MM.1S (cell line): ENCODE results near the gene NT5C1A.

Experiments used
- DNase-seq: peaks from one replicate; pipeline ENCODE4 v3.0.0-alpha.2; 2015
- H2AFZ ChIP-seq: fragments of 300-600 bp; sonication (generic); 2 replicates; pipeline ENCODE4 v1.6.0; 2016; ENCODE audit warnings: antibody characterized with exemption, low read length
- H3F3A ChIP-seq: fragments of 300-600 bp; sonication (generic); 2 replicates; pipeline ENCODE4 v1.6.1; 2016; ENCODE audit warnings: mild to moderate bottlenecking, antibody characterized with exemption, low read length, moderate library complexity, mixed read lengths; ENCODE audit not compliant: insufficient read depth
- H3K27ac ChIP-seq: fragments of 300-600 bp; sonication (generic); 2 replicates; pipeline ENCODE4 v1.5.1; 2016; ENCODE audit warnings: mild to moderate bottlenecking, low read length
- H3K27me3 ChIP-seq: fragments of 300-600 bp; sonication (generic); replicated peaks from 2 replicates; pipeline ENCODE4 v1.6.0; 2016; ENCODE audit warnings: low read length; ENCODE audit not compliant: insufficient read depth
- H3K36me3 ChIP-seq: fragments of 300-600 bp; sonication (generic); replicated peaks from 2 replicates; pipeline ENCODE4 v1.6.1; 2016; ENCODE audit warnings: mild to moderate bottlenecking, low read length, mixed read lengths; ENCODE audit not compliant: insufficient read depth
- H3K4me1 ChIP-seq: fragments of 300-600 bp; sonication (generic); 2 replicates; pipeline ENCODE4 v1.6.1; 2016; ENCODE audit warnings: low read length, mixed read lengths
- H3K4me2 ChIP-seq: fragments of 300-600 bp; sonication (generic); 2 replicates; pipeline ENCODE4 v1.6.0; 2016; ENCODE audit warnings: low read depth, low read length
- H3K4me3 ChIP-seq: fragments of 300-600 bp; sonication (generic); 2 replicates; pipeline ENCODE4 v1.5.1; 2016; ENCODE audit warnings: low read length, mixed read lengths
- H3K79me2 ChIP-seq: fragments of 300-600 bp; sonication (generic); 2 replicates; pipeline ENCODE4 v1.6.1; 2016; ENCODE audit warnings: mixed run types, low read length, mixed read lengths
- H3K9ac ChIP-seq: fragments of 300-600 bp; sonication (generic); 2 replicates; pipeline ENCODE4 v1.6.1; 2016; ENCODE audit warnings: low read length, mixed read lengths
- H3K9me2 ChIP-seq: fragments of 300-600 bp; sonication (generic); replicated peaks from 2 replicates; pipeline ENCODE4 v1.6.1; 2016; ENCODE audit warnings: mild to moderate bottlenecking, low read length, mixed read lengths; ENCODE audit not compliant: insufficient read depth
- H3K9me3 ChIP-seq: fragments of 300-600 bp; sonication (generic); replicated peaks from 2 replicates; pipeline ENCODE4 v1.6.1; 2016; ENCODE audit warnings: mild to moderate bottlenecking, low read length, mixed read lengths; ENCODE audit not compliant: insufficient read depth
- H4K20me1 ChIP-seq: fragments of 300-600 bp; sonication (generic); 2 replicates; pipeline ENCODE4 v1.6.1; 2016; ENCODE audit warnings: mild to moderate bottlenecking, low read length, moderate library complexity, mixed read lengths; ENCODE audit not compliant: insufficient read depth
- CTCF ChIP-seq: fragments of 300-600 bp; sonication (generic); IDR thresholded peaks from 2 replicates; pipeline ENCODE4 v1.5.1; 2016; ENCODE audit warnings: antibody characterized with exemption, low read length, mixed read lengths
- EZH2 ChIP-seq: fragments of 300-600 bp; sonication (generic); optimal IDR thresholded peaks from 2 replicates; pipeline ENCODE3; 2017; ENCODE audit warnings: low read depth, mild to moderate bottlenecking, antibody characterized with exemption, low read length, mixed read lengths
- EZH2phosphoT487 ChIP-seq: fragments of 300-600 bp; sonication (generic); IDR thresholded peaks from 2 replicates; pipeline ENCODE4 v1.6.1; 2018; ENCODE audit warnings: antibody characterized with exemption, low read length

NT5C1A gene

GRCh38 chr1:39691383-39692151 is 19.7 kb upstream of the NT5C1A start, which contains the start of gene HPCAL4:
HPCAL4 (minus strand) TSS chr1:39691433; CDS start chr1:39684603, 6,830 bp downstream.
- H2AFZ ChIP-seq, result peak within 1 kb of the TSS; percentile 87
- H3K9ac ChIP-seq, result peak within 1 kb of the TSS; percentile 42; the same call in 1 of the 2 replicates
- no peaks in the 10 kb centered on the region for H3K27me3 ChIP-seq
- H3K36me3 ChIP-seq, result no peaks in the 10 kb centered on the region
- H3K4me1 ChIP-seq, result peaks cover 19% of the 10 kb centered on the region
- peak within 1 kb of the TSS; percentile 55 for H3K4me3 ChIP-seq
- no peaks in the 10 kb centered on the region for H3F3A ChIP-seq
- no peaks in the 10 kb centered on the region for H3K9me2 ChIP-seq
- H4K20me1 ChIP-seq, result no peaks in the 10 kb centered on the region
- H3K27ac ChIP-seq, result no peak within 1 kb of the TSS
- peak within 1 kb of the TSS; percentile 97 for H3K4me2 ChIP-seq
- DNase-seq, result peak; percentile 96
- no peaks in the 10 kb centered on the region for H3K79me2 ChIP-seq
- no peaks in the 10 kb centered on the region for H3K9me3 ChIP-seq
- no peak for TF ChIP-seq EZH2phosphoT487

GRCh38 chr1:39690794-39691382 is 19.0 kb upstream of the NT5C1A start:
- H3K79me2 ChIP-seq, result no peaks in the 10 kb centered on the region
- peak overlapping the region; percentile 55 for H3K4me3 ChIP-seq
- H3K9me2 ChIP-seq, result no peaks in the 10 kb centered on the region
- H3K27ac ChIP-seq, result no peak overlapping the region
- no peaks in the 10 kb centered on the region for H3K27me3 ChIP-seq
- TF ChIP-seq EZH2phosphoT487 (no peak), EZH2 (no peak), CTCF (no peak)
- no peaks in the 10 kb centered on the region for H4K20me1 ChIP-seq
- H3K9me3 ChIP-seq, result no peaks in the 10 kb centered on the region
- DNase-seq, result no peak
- H3F3A ChIP-seq, result no peaks in the 10 kb centered on the region
- peak overlapping the region; percentile 42; the same call in 1 of the 2 replicates for H3K9ac ChIP-seq
- peak overlapping the region; percentile 87 for H2AFZ ChIP-seq
- peak overlapping the region; percentile 97 for H3K4me2 ChIP-seq
- no peaks in the 10 kb centered on the region for H3K36me3 ChIP-seq
- H3K4me1 ChIP-seq, result peaks cover 19% of the 10 kb centered on the region

GRCh38 chr1:39690225-39690624 is 18.3 kb upstream of the NT5C1A start:
- no peaks in the 10 kb centered on the region for H3K9me3 ChIP-seq
- peaks cover 16% of the 10 kb centered on the region for H3K4me1 ChIP-seq
- no peaks in the 10 kb centered on the region for H3K27me3 ChIP-seq
- no peaks in the 10 kb centered on the region for H3K79me2 ChIP-seq
- H3K9ac ChIP-seq, result no peak overlapping the region
- no peak overlapping the region for H3K27ac ChIP-seq
- H4K20me1 ChIP-seq, result no peaks in the 10 kb centered on the region
- no peak overlapping the region for H2AFZ ChIP-seq
- H3K36me3 ChIP-seq, result no peaks in the 10 kb centered on the region
- DNase-seq, result no peak
- H3K4me2 ChIP-seq, result no peak overlapping the region
- H3F3A ChIP-seq, result no peaks in the 10 kb centered on the region
- H3K4me3 ChIP-seq, result no peak overlapping the region
- no peak for TF ChIP-seq EZH2phosphoT487
- TF ChIP-seq EZH2, result no peak
- H3K9me2 ChIP-seq, result no peaks in the 10 kb centered on the region

DNA sequence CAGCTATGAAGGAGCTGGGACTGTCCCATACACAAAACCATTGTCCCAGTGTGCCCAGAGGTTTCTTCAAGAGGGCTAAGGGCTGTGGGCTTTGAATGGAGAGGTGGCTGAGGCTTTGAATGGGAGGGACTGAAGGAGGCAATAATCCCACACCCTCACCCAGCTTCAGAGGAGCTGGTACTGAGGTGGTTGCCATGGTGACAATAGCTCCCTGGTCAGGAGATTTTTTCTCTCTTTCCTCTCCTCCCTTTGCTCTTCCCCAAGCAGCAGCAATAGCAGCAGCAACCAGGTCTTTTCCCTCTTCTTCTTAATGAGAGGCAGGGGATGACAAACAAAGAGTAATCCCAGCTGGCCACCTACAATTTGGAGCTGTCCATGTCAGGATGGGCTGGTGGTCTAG is 17.7 kb upstream of the NT5C1A start:
- no peak for DNase-seq
- TF ChIP-seq CTCF (no peak), EZH2phosphoT487 (no peak), EZH2 (no peak)
- Histone ChIP-seq H3K36me3 (no peaks in the 10 kb centered on the region), H3K4me1 (peaks cover 10% of the 10 kb centered on the region), H3K4me2 (no peak overlapping the region), H3K27ac (no peak overlapping the region), H3K27me3 (no peaks in the 10 kb centered on the region), H2AFZ (no peak overlapping the region), H3K79me2 (no peaks in the 10 kb centered on the region), H3K4me3 (no peak overlapping the region), H3K9me3 (no peaks in the 10 kb centered on the region), H3K9ac (no peak overlapping the region), H3F3A (no peaks in the 10 kb centered on the region), H3K9me2 (no peaks in the 10 kb centered on the region), H4K20me1 (no peaks in the 10 kb centered on the region)
